GM12874 (cell line): ENCODE results near the gene THEMIS.

Experiments
- TF ChIP-seq, protein P1 (sequence below): IDR thresholded peaks from 2 replicates; pipeline ENCODE4 v1.5.1; 2011; ENCODE audit warnings: low read depth, mild to moderate bottlenecking, control low read depth, low read length, moderate library complexity; ENCODE audit not compliant: insufficient read depth

The THEMIS gene

DNA sequence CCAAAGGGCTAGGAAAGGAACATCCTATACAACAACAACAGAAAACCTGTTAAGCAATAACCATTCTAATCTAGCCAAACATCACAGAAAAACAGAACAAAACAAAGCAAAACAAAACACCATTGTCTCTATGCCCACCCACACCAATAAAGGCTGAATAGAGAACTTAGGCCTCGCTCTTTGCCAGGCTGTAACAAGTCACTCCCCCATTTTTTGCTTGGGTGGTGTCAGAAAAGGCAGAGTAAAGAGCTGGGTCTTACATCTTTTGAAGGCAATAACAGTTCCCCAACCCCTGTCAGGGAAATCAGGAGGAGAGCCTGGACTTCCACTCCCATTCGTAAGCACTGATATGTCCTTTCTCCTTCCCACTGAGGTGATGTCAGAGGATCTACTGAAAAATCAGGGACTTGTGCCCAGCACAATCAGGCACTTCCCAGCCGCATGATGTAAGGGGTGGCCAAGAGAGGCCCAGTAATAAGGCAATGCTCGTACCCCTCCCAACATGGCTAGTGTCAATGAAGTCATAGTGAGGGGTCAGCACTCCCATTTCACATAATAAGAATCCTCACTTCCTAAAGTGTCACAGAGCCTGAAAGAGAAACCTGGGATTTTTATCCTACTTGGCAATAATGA is 31.0 kb downstream of the THEMIS start:
- TF ChIP-seq, protein P1, sequence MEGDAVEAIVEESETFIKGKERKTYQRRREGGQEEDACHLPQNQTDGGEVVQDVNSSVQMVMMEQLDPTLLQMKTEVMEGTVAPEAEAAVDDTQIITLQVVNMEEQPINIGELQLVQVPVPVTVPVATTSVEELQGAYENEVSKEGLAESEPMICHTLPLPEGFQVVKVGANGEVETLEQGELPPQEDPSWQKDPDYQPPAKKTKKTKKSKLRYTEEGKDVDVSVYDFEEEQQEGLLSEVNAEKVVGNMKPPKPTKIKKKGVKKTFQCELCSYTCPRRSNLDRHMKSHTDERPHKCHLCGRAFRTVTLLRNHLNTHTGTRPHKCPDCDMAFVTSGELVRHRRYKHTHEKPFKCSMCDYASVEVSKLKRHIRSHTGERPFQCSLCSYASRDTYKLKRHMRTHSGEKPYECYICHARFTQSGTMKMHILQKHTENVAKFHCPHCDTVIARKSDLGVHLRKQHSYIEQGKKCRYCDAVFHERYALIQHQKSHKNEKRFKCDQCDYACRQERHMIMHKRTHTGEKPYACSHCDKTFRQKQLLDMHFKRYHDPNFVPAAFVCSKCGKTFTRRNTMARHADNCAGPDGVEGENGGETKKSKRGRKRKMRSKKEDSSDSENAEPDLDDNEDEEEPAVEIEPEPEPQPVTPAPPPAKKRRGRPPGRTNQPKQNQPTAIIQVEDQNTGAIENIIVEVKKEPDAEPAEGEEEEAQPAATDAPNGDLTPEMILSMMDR: no peak

DNA sequence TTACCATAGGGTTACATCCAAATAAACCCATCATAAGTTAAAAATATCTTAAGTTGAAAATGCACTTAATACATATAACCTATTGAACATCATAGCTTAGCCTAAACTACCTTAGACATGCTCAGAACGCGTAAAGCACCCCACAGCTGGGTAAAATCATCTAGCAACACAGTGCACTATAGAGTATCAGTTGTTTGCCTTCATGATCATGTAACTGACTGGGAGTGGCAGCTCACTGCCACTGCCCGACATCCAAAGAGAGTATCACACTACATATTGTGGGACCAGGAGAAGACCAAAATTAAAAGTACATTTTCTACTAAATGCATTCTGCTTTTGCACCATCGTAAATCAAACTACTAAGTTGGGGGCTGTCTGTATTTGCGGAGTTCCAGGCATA is 31.7 kb downstream of the THEMIS start:
- TF ChIP-seq, protein P1: no peak

DNA sequence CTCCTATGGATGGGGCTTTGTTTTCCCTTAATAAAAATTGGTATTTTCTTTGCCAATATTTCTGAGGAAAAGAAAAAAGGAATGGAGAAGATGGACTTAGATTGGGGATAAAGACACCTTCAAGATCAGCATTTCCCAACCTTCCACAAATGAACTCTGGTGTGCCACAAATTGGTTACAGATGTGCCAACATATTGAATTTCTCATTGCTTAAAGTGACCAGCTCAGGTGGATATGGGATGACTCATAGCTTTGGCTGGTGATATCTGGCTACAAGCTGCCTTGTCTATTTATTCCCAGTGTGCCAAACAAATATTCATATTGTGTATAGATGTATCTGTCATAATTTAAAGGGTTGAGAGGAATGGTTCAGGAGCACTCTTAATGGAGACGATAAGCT is 32.5 kb downstream of the THEMIS start:
- TF ChIP-seq, protein P1: no peak

DNA sequence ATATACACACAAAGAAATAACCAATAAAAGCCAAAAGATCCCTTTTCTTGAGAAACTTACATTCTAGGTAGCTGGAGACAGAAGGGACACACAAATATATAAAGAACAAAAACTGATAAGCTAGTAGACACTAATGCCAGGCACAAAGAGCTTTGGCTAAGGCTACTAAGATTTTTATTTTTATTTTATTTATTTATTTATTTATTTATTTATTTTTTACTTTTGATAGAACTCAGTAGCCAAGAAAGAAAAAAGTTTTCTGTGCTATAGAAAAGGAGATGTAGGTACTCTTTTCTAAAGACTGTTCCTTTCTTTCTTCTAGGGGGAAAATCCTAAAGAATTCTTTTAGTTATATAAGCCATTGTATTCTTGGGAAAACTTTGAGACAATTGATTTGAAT is 34.1 kb downstream of the THEMIS start:
- TF ChIP-seq, protein P1: no peak

DNA sequence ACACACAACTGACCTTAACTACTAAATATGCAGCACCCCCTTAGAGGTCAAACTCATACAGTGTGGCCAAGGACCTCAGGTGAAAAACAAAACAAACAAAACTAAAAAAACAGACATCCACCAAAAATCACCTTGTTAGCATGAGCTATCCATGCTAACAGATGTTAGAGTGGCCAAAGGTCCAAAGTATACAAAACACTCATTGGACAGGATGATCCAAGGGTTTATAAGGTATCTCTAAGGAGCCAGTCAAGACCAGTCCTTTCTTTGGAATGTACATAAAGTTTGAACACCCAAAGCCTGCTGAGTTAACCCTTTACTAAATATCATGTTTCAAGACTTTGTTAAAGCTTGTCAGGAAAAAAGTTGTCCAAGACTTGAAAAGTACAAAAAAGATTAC is 35.8 kb downstream of the THEMIS start:
- TF ChIP-seq, protein P1: no peak

DNA sequence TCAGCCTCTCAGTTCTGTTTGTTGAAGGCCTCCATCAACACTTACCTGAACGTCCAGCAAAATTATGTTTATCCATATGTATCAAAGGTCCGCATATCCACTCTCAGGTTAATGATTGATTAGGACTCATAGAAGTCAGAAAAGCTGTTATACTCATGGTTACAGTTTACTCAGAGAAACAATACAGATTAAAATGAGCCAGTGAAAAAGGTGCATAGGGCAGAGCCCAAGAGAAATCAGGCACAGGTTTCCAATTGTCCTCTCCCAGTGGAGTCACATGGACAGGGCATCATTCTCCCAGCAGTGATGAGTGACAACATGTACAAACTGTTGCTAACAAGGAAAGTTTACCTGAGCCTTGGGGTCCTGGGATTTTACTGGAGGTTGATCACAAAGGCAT is 36.2 kb downstream of the THEMIS start:
- TF ChIP-seq, protein P1: no peak

DNA sequence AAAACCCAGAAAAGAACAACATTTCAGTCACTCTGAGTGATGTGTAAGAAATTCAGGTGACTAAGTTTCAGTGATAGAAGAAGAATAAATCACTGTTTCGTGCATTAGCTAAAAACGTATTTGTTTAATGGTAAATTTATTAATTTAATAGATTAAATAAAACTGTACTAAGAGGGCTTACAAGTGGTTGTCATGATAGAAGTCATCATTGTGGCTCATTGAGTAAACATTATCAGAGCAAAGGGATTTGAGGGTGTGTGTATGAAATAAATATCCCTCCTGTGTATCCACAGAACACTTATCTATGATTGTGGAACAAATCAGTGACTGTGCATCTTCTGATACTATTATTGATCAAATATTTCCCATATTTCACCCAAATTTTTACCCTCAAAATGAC is 40.1 kb downstream of the THEMIS start:
- TF ChIP-seq, protein P1: no peak

DNA sequence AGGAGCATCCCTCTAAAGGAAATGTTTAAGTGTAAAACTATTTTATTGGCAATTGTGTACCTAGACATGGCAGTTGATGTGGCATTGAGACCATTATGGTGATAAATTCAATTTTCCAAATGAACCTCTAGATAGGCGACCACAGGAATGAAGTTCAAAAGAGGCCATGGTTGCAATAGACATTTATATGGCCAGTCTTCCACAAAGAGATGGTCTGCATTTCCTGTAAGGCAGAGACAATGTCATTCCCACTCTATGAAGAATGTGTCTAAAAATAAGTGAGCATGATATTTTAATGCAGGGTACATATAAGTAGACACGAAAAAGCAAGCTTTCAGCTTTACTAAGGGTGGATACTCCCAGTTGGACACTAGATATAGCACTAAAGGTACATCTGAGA is 40.9 kb downstream of the THEMIS start:
- TF ChIP-seq, protein P1: no peak
